Measurements from ENCODE around the gene SS18L1.

- TF ChIP-seq CTCF (IDR thresholded peaks at IDR 0.05) (no peak), EP300 (IDR thresholded peaks at IDR 0.05; ENCODE audit: low read depth) (no peak)
Measured at GRCh38 chr20:62159052-62159451, 15.5 kb downstream of the SS18L1 start.
